ENCODE data around the gene TVP23B. TPM values are rescaled to one million over a fixed set of nuclear protein-coding genes. Genes with fewer than 3 reads are reported as not detected.

The TVP23B gene
- total and polyA plus RNA-seq, 2 donors (not counting 1 experiment from before 2014, with no cell fraction given), result 6.6 to 37.1 TPM

- Mint-ChIP-seq H3K27me3 (no peaks in the 10 kb centered on the region), H3K4me3 (no peak overlapping the region), H3K27ac (no peak overlapping the region), H3K4me1 (peaks cover 16% of the 10 kb centered on the region), H3K9me3 (ENCODE audit: insufficient read depth) (no peaks in the 10 kb centered on the region)
- Histone ChIP-seq H3K79me2 (ENCODE audit: control insufficient read depth, insufficient read depth, low read length) (peaks cover 5% of the 10 kb centered on the region), H3K27ac (ENCODE audit: low read length in 2 of 2) (no peak overlapping the region), H3K4me1 (ENCODE audit: control insufficient read depth in 2 of 2, insufficient read depth in 2 of 2, low read length in 2 of 2) (peaks cover 4 to 9% of the 10 kb centered on the region in 2 donors), H2AFZ (ENCODE audit: insufficient read depth, low read depth, low read length, poor library complexity, severe bottlenecking) (no peak overlapping the region), H3K9ac (ENCODE audit: low read length) (no peak overlapping the region), H3K9me3 (ENCODE audit: control extremely low read depth in 1 of 3, control insufficient read depth in 2 of 3, insufficient read depth in 1 of 3, low read length in 2 of 3) (no peaks in the 10 kb centered on the region), H4K20me1 (ENCODE audit: control insufficient read depth, insufficient read depth, low read length, poor library complexity, severe bottlenecking) (no peaks in the 10 kb centered on the region), H3K4me2 (replicated peaks; ENCODE audit: low read depth, low read length, poor library complexity, severe bottlenecking) (no peak overlapping the region), H3K27me3 (replicated peaks in 1 of 4; ENCODE audit: control extremely low read depth in 1 of 4, control insufficient read depth in 3 of 4, insufficient read depth in 4 of 4, low read length in 3 of 4) (no peaks in the 10 kb centered on the region), H3K4me3 (ENCODE audit: control extremely low read depth in 1 of 5, extremely low read depth in 1 of 5, insufficient read depth in 1 of 5, low read depth in 2 of 5, low read length in 4 of 5) (no peak overlapping the region), H3K36me3 (replicated peaks in 1 of 2; ENCODE audit: control extremely low read depth in 1 of 2, control insufficient read depth in 1 of 2, extremely low read depth in 1 of 2, insufficient read depth in 2 of 2, low read length in 1 of 2) (no peaks in the 10 kb centered on the region)
- no peak for TF ChIP-seq EZH2 (IDR thresholded peaks at IDR 0.05; ENCODE audit: borderline replicate concordance, insufficient read depth, low read depth, low read length, poor library complexity, severe bottlenecking)
- no peak for TF ChIP-seq CTCF (IDR thresholded peaks at IDR 0.05)
- ChIA-PET CTCF (no interaction called here), POLR2A (no interaction called here)
- no peak for ATAC-seq (ENCODE audit: low read depth)
- no peak for DNase-seq
- 100% methylated on average over 1 of the region's 3 CpGs for WGBS (ENCODE audit: insufficient coverage)
- intact Hi-C loops (cut with micrococcal nuclease), result loop anchor here (10.0 kb wide), 2 partner anchors 54 to 524 kb away; partner anchors contain the start of gene MAPK7
Observed at GRCh38 chr17:18851201-18851600, 70.2 kb downstream of the TVP23B start.

GRCh38 chr17:18854956-18855355, 74.0 kb downstream of the TVP23B start:
- no peak for DNase-seq
- H3K9ac ChIP-seq (ENCODE audit: low read length), result no peak overlapping the region
- H3K4me1 Mint-ChIP-seq, result peaks cover 36% of the 10 kb centered on the region
- 97% methylated on average over 5 of the region's 7 CpGs for WGBS (ENCODE audit: insufficient coverage)
- no peak for ATAC-seq (ENCODE audit: low read depth)
- no peak overlapping the region for H3K27ac ChIP-seq (ENCODE audit: low read length in 2 of 2)
- no peak overlapping the region for H3K4me2 ChIP-seq (replicated peaks; ENCODE audit: low read depth, low read length, poor library complexity, severe bottlenecking)
- H3K27me3 Mint-ChIP-seq, result no peaks in the 10 kb centered on the region
- ChIA-PET POLR2A (interaction anchor here (0.6 kb wide), 1 partner anchor 1618 kb away, joined by 3 read pairs; no protein-coding TSS in a partner anchor), CTCF (no interaction called here)
- no peaks in the 10 kb centered on the region for H4K20me1 ChIP-seq (ENCODE audit: control insufficient read depth, insufficient read depth, low read length, poor library complexity, severe bottlenecking)
- no peaks in the 10 kb centered on the region for H3K36me3 ChIP-seq (replicated peaks in 1 of 2; ENCODE audit: control extremely low read depth in 1 of 2, control insufficient read depth in 1 of 2, extremely low read depth in 1 of 2, insufficient read depth in 2 of 2, low read length in 1 of 2)
- no peaks in the 10 kb centered on the region for H3K27me3 ChIP-seq (replicated peaks in 1 of 4; ENCODE audit: control extremely low read depth in 1 of 4, control insufficient read depth in 3 of 4, insufficient read depth in 4 of 4, low read length in 3 of 4)
- intact Hi-C loops (cut with micrococcal nuclease), result loop anchor here (10.0 kb wide), 2 partner anchors 50 to 520 kb away; partner anchors contain the start of gene MAPK7
- H3K79me2 ChIP-seq (ENCODE audit: control insufficient read depth, insufficient read depth, low read length), result peaks cover 39% of the 10 kb centered on the region
- TF ChIP-seq CTCF (IDR thresholded peaks at IDR 0.05) (no peak), EZH2 (IDR thresholded peaks at IDR 0.05; ENCODE audit: borderline replicate concordance, insufficient read depth, low read depth, low read length, poor library complexity, severe bottlenecking) (no peak)
- peak overlapping the region; percentile 74 for H3K4me3 Mint-ChIP-seq
- no peak overlapping the region for H2AFZ ChIP-seq (ENCODE audit: insufficient read depth, low read depth, low read length, poor library complexity, severe bottlenecking)
- H3K27ac Mint-ChIP-seq, result no peak overlapping the region
- H3K9me3 ChIP-seq (ENCODE audit: control extremely low read depth in 1 of 3, control insufficient read depth in 2 of 3, insufficient read depth in 1 of 3, low read length in 2 of 3), result no peaks in the 10 kb centered on the region
- no peak overlapping the region for H3K4me3 ChIP-seq (ENCODE audit: control extremely low read depth in 1 of 5, extremely low read depth in 1 of 5, insufficient read depth in 1 of 5, low read depth in 2 of 5, low read length in 4 of 5)
- H3K9me3 Mint-ChIP-seq (ENCODE audit: insufficient read depth), result no peaks in the 10 kb centered on the region
- peaks cover 25 to 40% of the 10 kb centered on the region in 2 donors for H3K4me1 ChIP-seq (ENCODE audit: control insufficient read depth in 2 of 2, insufficient read depth in 2 of 2, low read length in 2 of 2)
